AG09319 (cell line): ENCODE data around the gene PFN2.

Experiments used
- DNase-seq: peaks from one replicate; pipeline ENCODE4 v3.0.0-alpha.2; 2010; ENCODE audit warnings: low read depth; ENCODE audit errors: extremely low read depth
- TF ChIP-seq, protein P1 (sequence below): IDR thresholded peaks from 2 replicates; pipeline ENCODE4 v1.5.1; 2011; ENCODE audit warnings: low read depth, mild to moderate bottlenecking, inconsistent platforms, low read length, moderate library complexity

Gene PFN2

GRCh38 chr3:149967086-149967685, 3.5 kb downstream of the PFN2 start:
- DNase-seq: no peak
- TF ChIP-seq, protein P1, sequence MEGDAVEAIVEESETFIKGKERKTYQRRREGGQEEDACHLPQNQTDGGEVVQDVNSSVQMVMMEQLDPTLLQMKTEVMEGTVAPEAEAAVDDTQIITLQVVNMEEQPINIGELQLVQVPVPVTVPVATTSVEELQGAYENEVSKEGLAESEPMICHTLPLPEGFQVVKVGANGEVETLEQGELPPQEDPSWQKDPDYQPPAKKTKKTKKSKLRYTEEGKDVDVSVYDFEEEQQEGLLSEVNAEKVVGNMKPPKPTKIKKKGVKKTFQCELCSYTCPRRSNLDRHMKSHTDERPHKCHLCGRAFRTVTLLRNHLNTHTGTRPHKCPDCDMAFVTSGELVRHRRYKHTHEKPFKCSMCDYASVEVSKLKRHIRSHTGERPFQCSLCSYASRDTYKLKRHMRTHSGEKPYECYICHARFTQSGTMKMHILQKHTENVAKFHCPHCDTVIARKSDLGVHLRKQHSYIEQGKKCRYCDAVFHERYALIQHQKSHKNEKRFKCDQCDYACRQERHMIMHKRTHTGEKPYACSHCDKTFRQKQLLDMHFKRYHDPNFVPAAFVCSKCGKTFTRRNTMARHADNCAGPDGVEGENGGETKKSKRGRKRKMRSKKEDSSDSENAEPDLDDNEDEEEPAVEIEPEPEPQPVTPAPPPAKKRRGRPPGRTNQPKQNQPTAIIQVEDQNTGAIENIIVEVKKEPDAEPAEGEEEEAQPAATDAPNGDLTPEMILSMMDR: peak; percentile 36

DNA sequence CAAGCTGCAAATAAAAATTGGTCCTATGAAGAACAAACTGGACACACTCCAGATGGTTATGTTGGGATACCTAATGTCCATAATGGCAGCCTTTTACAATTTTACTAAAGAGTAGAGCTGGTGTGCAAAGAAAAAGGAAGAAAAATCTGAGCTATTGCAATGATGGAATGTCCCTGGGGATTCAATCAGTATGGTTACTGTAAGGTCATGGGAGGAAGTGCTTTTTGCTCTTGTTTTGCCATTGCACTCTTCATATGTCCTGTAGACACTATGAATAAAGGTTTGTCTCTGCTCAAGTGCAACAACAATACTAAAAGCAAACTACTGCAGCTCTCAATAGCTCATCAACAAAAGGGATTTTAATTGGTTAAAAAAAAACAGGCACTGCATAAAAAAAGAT, 5.4 kb downstream of the PFN2 start:
- no peak for DNase-seq
- TF ChIP-seq, protein P1: no peak

- no peak for DNase-seq
- TF ChIP-seq, protein P1: no peak
Measured at GRCh38 chr3:149964291-149964690, 6.4 kb downstream of the PFN2 start.

DNA sequence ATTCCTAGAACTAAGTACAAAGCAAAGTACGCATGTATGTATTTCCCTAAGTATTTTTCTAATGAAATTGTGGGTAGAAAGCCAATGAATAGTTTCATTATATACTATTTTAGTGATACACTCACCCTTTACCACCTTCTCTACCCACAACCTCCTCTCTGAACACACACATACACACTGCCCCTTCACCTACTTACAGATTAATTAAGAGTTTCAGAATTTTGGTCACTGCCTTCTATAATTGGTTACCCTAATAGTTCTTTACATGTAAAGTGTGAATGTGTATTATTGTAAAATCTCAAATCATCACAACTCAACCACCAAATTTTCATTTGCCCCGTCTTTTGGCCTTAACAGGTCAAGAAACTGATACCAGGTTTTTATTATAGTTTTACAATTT, 7.2 kb downstream of the PFN2 start:
- TF ChIP-seq, protein P1: no peak
- DNase-seq: no peak

- TF ChIP-seq, protein P1: no peak
- no peak for DNase-seq
Measured at GRCh38 chr3:149959443-149959842, 11.3 kb downstream of the PFN2 start.

GRCh38 chr3:149958171-149958796, 12.4 kb downstream of the PFN2 start:
- DNase-seq: no peak
- TF ChIP-seq, protein P1: no peak

DNA sequence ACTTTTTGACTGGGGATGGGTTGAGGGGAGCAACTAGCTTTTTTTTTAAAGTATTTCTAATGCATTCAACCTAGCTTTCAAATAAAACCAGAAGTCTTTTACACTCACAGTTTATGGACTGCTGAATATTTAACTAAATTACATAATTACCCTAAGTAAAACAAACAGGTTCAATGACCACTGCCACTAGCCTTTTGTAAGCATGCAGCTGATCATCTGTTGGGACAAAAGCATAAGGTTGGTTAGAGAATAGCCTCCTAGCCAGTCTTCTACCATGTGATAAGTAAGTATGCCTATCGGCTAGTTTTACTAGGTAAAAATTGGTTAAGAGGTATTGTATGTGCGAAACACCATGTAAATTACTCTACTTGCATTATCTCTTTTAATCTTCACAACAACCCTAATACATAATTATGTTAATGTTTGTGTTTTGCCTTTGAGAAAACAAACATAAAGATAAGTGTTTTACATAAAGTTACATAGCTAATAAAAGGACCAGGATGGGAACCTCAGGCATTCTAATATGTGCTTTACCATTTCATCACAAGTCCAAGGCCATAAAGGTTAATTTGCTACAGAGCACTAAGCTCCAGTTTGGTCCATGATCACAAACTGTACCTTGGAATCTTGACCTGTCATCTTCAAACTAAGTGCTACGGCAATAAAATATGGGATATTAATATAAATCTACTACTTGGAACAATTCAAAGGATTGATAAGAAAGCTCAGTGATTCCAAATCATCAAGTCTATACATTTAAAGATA, 13.2 kb downstream of the PFN2 start:
- no peak for DNase-seq
- TF ChIP-seq, protein P1: no peak
